PC-9 (cell line): Measurements from ENCODE around the gene GCK. TPM values are rescaled to one million over a fixed set of nuclear protein-coding genes. Genes with fewer than 3 reads are reported as not detected.

Experiments
- BruUV-seq: library from RNA; stranded (reverse); fragments of 400-500 nt; replicated peaks from 2 replicates; lab custom pipeline; 2021; lab: Mats Ljungman, UMichigan
- CTCF ChIA-PET: fragments of 300-600 bp; sonication (Branson Sonifier 250); formaldehyde crosslinking; loops from one replicate; lab custom pipeline; 2022; ENCODE audit warnings: antibody characterized with exemption; lab: Charles Lee
- POLR2A ChIA-PET: fragments of 300-600 bp; sonication (Branson Sonifier 250); formaldehyde crosslinking; loops from one replicate; lab custom pipeline; 2022; ENCODE audit warnings: antibody characterized with exemption; ENCODE audit not compliant: unreplicated experiment; lab: Charles Lee
- DNase-seq, 2 experiments: peaks; one replicate each; pipeline versions ENCODE4 v3.0.0 to v3.0.0-alpha.2; 2015 to 2022; ENCODE audit warnings: mixed read lengths in 1 of 2
- H2AFZ ChIP-seq: fragments of 200-600 bp; sonication (generic); 2 replicates; pipeline ENCODE4 v1.8.1; 2017; ENCODE audit warnings: antibody characterized with exemption
- H3F3A ChIP-seq: fragments of 200-600 bp; sonication (generic); 2 replicates; pipeline ENCODE4 v1.8.1; 2017; ENCODE audit warnings: antibody characterized with exemption, mild to moderate bottlenecking, low read depth; ENCODE audit not compliant: insufficient read depth
- H3K27ac ChIP-seq: fragments of 200-600 bp; sonication (generic); 2 replicates; pipeline ENCODE4 v1.6.1; 2016; ENCODE audit warnings: mixed run types
- H3K27me3 ChIP-seq: fragments of 200-600 bp; sonication (generic); 2 replicates; pipeline ENCODE4 v1.6.1; 2016; ENCODE audit warnings: low read depth, mixed run types; ENCODE audit not compliant: insufficient read depth
- H3K36me3 ChIP-seq: fragments of 200-600 bp; sonication (generic); 2 replicates; pipeline ENCODE4 v1.6.1; 2016; ENCODE audit warnings: low read depth, mixed run types
- H3K4me1 ChIP-seq: fragments of 200-600 bp; sonication (generic); replicated peaks from 2 replicates; pipeline ENCODE4 v1.6.1; 2016; ENCODE audit warnings: mixed run types; ENCODE audit not compliant: insufficient read depth
- H3K4me2 ChIP-seq: fragments of 200-600 bp; sonication (generic); 2 replicates; pipeline ENCODE4 v1.6.1; 2017; ENCODE audit warnings: mixed run types
- H3K4me3 ChIP-seq: fragments of 200-600 bp; sonication (generic); 2 replicates; pipeline ENCODE4 v1.6.1; 2016; ENCODE audit warnings: mixed run types
- H3K79me2 ChIP-seq: fragments of 200-600 bp; sonication (generic); 2 replicates; pipeline ENCODE4 v1.6.1; 2017; ENCODE audit warnings: low read depth, mixed run types
- H3K9me2 ChIP-seq: fragments of 200-600 bp; sonication (generic); 2 replicates; pipeline ENCODE4 v1.8.1; 2017; ENCODE audit warnings: mild to moderate bottlenecking; ENCODE audit not compliant: insufficient read depth
- H3K9me3 ChIP-seq: fragments of 200-600 bp; sonication (generic); 2 replicates; pipeline ENCODE4 v1.8.1; 2016; ENCODE audit warnings: low read depth; ENCODE audit not compliant: insufficient read depth
- H4K20me1 ChIP-seq: fragments of 200-600 bp; sonication (generic); 2 replicates; pipeline ENCODE4 v1.8.1; 2017; ENCODE audit not compliant: insufficient read depth
- CTCF ChIP-seq: fragments of 200-600 bp; sonication (generic); conservative IDR thresholded peaks from 2 replicates; pipeline ENCODE4 v1.6.1; 2017; ENCODE audit warnings: mixed run types, antibody characterized with exemption, mild to moderate bottlenecking, moderate library complexity
- EZH2 ChIP-seq: fragments of 200-600 bp; sonication (generic); IDR thresholded peaks from 2 replicates; pipeline ENCODE4 v1.8.0; 2017; ENCODE audit warnings: antibody characterized with exemption, low read depth
- intact Hi-C: fragments of 100-400 bp; cut with micrococcal nuclease; formaldehyde crosslinking; loops from one replicate; pipeline ENCODE4 v1.10.0; 2022; ENCODE audit not compliant: unreplicated experiment
- total RNA-seq: library from RNA; stranded (reverse); gene quantifications from 2 replicates; pipeline ENCODE4 v1.2.3, GENCODE V29; 2021

GCK gene
- total RNA-seq, 1 experiment from 2014 or later: not detected

DNA sequence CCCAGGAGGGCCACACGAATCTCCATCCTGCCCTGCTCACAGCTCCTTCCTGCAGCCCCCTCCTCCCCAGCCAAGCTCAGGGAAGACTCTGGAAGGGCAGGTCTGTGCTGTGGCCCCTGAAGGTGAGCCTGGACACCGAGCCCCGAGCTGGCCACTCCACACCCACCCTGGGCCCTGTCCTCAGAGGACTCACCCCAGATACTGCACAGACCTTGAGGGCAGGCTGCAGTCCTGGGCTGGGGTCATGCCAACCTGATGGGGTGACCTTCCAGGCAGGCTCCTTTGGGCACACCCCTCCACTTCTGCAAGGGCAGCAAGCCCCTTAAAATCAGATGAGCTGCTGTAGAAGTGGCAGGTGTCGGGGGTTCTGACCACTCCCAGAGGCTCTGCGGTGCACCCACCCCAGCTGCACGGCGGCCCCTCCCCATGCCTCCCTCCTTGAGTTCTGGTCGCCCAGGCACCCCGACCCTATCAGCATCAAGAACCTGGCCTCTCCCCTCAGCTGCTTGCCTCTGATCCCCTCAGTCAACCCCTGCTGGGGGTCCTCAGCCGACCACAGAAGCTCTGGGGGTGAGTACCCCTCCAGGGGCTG, 35.8 kb upstream of the GCK start:
- Histone ChIP-seq H3K4me2 (no peak overlapping the region), H3K9me3 (no peaks in the 10 kb centered on the region), H3K36me3 (no peaks in the 10 kb centered on the region), H3K27me3 (peaks cover 62% of the 10 kb centered on the region), H2AFZ (no peak overlapping the region), H3K4me3 (no peak overlapping the region), H3K4me1 (no peaks in the 10 kb centered on the region), H4K20me1 (peaks cover 4% of the 10 kb centered on the region; the same call in 1 of the 2 replicates), H3K79me2 (no peaks in the 10 kb centered on the region), H3F3A (no peaks in the 10 kb centered on the region), H3K9me2 (no peaks in the 10 kb centered on the region), H3K27ac (no peak overlapping the region)
- intact Hi-C loops: no loop called here
- no TSS peak for BruUV-seq
- TF ChIP-seq CTCF (no peak), EZH2 (no peak)
- ChIA-PET POLR2A (interaction anchor here (0.5 kb wide), 1 partner anchor 206 kb away, joined by 3 read pairs; no protein-coding TSS in a partner anchor), CTCF (no interaction called here)
- DNase-seq: no peak

DNA sequence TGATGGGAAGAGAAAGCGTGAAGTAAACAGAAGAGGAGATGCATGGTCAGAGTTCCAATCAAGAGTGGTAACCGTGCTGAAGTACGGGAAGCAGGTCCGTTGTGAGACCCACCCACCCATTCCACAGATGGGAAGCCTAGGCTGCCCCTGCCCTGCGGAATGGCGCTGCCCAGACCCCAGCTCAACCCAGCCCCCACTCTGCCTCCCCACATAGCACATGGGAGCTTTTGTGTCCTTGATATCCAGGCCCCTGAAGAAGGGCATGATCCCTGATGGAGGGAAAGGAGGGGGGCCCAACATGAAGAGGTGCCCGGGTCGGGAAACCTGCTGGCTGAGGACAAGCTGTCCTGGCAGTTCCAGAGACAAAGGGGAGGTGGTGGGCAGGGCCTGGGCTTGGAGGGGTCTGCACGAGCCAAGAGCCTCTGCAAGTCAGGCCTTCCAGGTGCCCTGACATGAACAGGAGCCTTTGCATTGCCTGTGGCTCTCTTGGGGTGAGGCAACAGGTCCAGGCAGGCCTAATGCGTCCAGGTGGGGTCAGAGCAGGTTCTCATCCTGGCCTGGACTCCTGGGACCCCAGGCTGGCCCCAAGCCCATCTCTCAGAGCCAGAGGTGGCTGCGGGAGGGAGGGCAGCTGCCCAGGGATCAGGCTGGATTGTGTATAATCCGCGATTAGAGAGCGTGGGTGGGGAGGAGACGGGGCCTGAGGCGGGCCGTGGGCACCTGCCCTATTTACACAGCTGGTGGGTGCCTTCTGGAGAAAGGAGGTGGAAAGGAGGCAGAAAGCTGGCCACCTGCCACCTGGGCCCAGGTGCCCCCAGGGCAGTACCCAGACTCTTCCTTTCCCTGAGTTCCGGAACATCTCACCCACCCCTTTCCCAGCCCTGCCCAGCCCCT, 35.1 kb upstream of the GCK start:
- no peaks in the 10 kb centered on the region for H3K36me3 ChIP-seq
- no peaks in the 10 kb centered on the region for H3K79me2 ChIP-seq
- 0 out of 2 replicates have a peak, but pooled peaks cover 4% of the 10 kb centered on the region for H4K20me1 ChIP-seq
- no peak overlapping the region for H3K4me2 ChIP-seq
- no TSS peak for BruUV-seq
- H3K9me2 ChIP-seq: no peaks in the 10 kb centered on the region
- peak in 1 of 2 experiments; percentile 51 for DNase-seq
- intact Hi-C loops: no loop called here
- no peak overlapping the region for H3K27ac ChIP-seq
- H3K4me3 ChIP-seq: no peak overlapping the region
- H3K9me3 ChIP-seq: no peaks in the 10 kb centered on the region
- no peaks in the 10 kb centered on the region for H3F3A ChIP-seq
- no peak overlapping the region for H2AFZ ChIP-seq
- ChIA-PET CTCF (no interaction called here), POLR2A (interaction anchor here (0.5 kb wide), 2 partner anchors 205 to 385 kb away, joined by 3 read pairs; no protein-coding TSS in a partner anchor)
- no peak for TF ChIP-seq CTCF
- TF ChIP-seq EZH2: no peak
- no peaks in the 10 kb centered on the region for H3K4me1 ChIP-seq
- H3K27me3 ChIP-seq: peaks cover 59% of the 10 kb centered on the region

DNA sequence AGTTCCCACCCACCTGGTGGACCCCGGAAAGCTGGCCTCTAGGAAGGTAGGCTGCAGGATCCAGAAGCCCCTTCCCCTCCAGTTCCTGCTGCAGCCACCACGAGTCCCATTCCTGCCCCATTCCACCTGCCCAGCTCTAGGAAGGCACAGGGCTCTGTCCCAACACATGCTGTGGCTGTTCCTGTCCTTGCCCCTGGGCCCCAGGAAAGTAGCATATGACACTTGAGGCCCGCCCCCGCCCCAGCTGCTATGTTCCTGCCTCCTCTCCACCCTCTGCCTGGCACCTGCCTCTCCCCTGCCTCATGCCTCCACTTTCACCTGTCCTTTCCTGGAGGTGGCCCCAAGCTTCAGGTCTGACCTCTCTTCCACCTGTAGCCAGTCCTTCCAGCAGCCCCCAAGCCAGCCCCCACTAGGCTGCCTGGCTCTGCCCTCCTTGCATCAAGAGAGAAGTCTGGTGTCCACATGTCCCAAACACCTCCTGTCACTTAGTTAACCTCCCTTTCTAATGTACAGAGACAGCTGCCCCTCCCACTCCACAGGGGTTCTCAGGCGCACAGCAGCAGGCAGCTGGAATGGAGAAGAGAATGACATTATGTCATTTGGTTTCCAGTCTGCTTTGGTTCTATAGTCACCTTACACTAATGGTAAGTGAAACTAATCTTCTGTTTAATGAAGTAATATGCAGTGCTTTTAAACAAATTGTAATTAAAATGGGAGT, 34.3 kb upstream of the GCK start:
- Histone ChIP-seq H3K27ac (no peak overlapping the region), H3K4me3 (no peak overlapping the region), H3K9me2 (no peaks in the 10 kb centered on the region), H3K79me2 (no peaks in the 10 kb centered on the region), H2AFZ (no peak overlapping the region), H3K4me1 (no peaks in the 10 kb centered on the region), H3F3A (no peaks in the 10 kb centered on the region), H3K27me3 (peaks cover 56% of the 10 kb centered on the region), H3K9me3 (no peaks in the 10 kb centered on the region), H3K36me3 (no peaks in the 10 kb centered on the region), H3K4me2 (no peak overlapping the region), H4K20me1 (0 out of 2 replicates have a peak, but pooled peaks cover 4% of the 10 kb centered on the region)
- BruUV-seq: no TSS peak
- ChIA-PET CTCF (interaction anchor here (0.6 kb wide), 1 partner anchor 23 kb away, joined by 3 read pairs; the partner anchor contains the start of gene YKT6), POLR2A (interaction anchor here (0.5 to 0.6 kb wide), 2 partner anchors 384 to 658 kb away, joined by 3 to 7 read pairs; no protein-coding TSS in a partner anchor)
- no peak for TF ChIP-seq EZH2
- TF ChIP-seq CTCF: no peak
- intact Hi-C loops: no loop called here
- DNase-seq: no peak
